Heart right ventricle (tissue), 16 donors: ENCODE data around the gene ATP1A4. TPM values are rescaled to one million over a fixed set of nuclear protein-coding genes. Genes with fewer than 3 reads are reported as not detected.
"Not testable (repeated sequence)": the region's sequence is repeated elsewhere in the genome, so short reads cannot be mapped to it uniquely, and the experiment has no call there.

Experiments used
- ATAC-seq, 8 donors: fragments of 200-7000 bp; cut with Tn5 transposase; one replicate each; pipeline ENCODE4 v1.9.1; 2020; ENCODE audit warnings: mild to moderate bottlenecking in 8 of 8, moderate library complexity in 8 of 8, moderate number of reproducible peaks in 1 of 8
- DNase-seq, 2 donors: peaks; one replicate each; pipeline ENCODE4 v3.0.0-alpha.2; 2020
- H3K27ac ChIP-seq, 10 donors: fragments of 200-600 bp; sonication (generic) in 2 of 10; one replicate each; pipeline versions ENCODE4 v1.5.0 to v1.8.0; 2020 to 2022; ENCODE audit warnings: mild to moderate bottlenecking in 3 of 10
- H3K27me3 ChIP-seq, 7 donors: fragments of 200-600 bp; one replicate each; pipeline ENCODE4 v1.8.0; 2021 to 2022; ENCODE audit warnings: mild to moderate bottlenecking in 2 of 7
- H3K36me3 ChIP-seq, 9 donors: fragments of 200-600 bp; sonication (generic) in 1 of 9; one replicate each; pipeline versions ENCODE4 v1.5.0 to v1.8.0; 2020 to 2022; ENCODE audit warnings: mild to moderate bottlenecking in 2 of 9
- H3K4me1 ChIP-seq, 9 donors: fragments of 200-600 bp; sonication (generic) in 1 of 9; one replicate each; pipeline versions ENCODE4 v1.5.0 to v1.8.0; 2020 to 2022; ENCODE audit warnings: mild to moderate bottlenecking in 4 of 9
- H3K4me3 ChIP-seq, 10 donors: fragments of 200-600 bp; sonication (generic) in 2 of 10; one replicate each; pipeline versions ENCODE4 v1.5.0 to v1.8.0; 2020 to 2022; ENCODE audit warnings: mild to moderate bottlenecking in 7 of 10, moderate library complexity in 2 of 10
- H3K9me3 ChIP-seq, 11 donors: fragments of 200-600 bp in 10 of 11; sonication (generic) in 2 of 11; one replicate each; pipeline versions ENCODE4 v1.5.0 to v1.8.0; 2013 to 2022; ENCODE audit warnings: mild to moderate bottlenecking in 2 of 11, control low read depth in 1 of 11, moderate library complexity in 1 of 11
- CTCF ChIP-seq, 9 donors: fragments of 200-600 bp; sonication (generic) in 2 of 9; IDR thresholded peaks; one replicate each; pipeline versions ENCODE4 v1.5.0 to v1.8.0; 2021 to 2022; ENCODE audit warnings: antibody characterized with exemption in 9 of 9, mild to moderate bottlenecking in 5 of 9, moderate library complexity in 1 of 9
- WGBS, 2 donors: extraction: QIAGEN DNeasy Blood & Tissue Kit; methylation state at CpG; one replicate each; pipeline ENCODE4 v1.1.7; 2013; ENCODE audit warnings: inconsistent platforms in 1 of 2; 5-methylcytosine and 5-hydroxymethylcytosine counted together
- intact Hi-C, 10 donors: fragments of 100-400 bp; cut with DNase I; formaldehyde crosslinking; loops; one replicate each; pipeline versions ENCODE4 v1.11.1 to v1.14.2; 2022
- polyA plus RNA-seq, 2 donors: library from polyadenylated mRNA; stranded (reverse); fragments of 200-250 nt; gene quantifications; one replicate each; pipeline ENCODE4 v1.2.3, GENCODE V29; 2013
- total RNA-seq, 10 donors: library from RNA; stranded (reverse); fragmentation: NEBNext Ultra II Directional in 3 of 10; extraction: Animal tissue kit (Norgen Biotek cat#: 25700) in 3 of 10; gene quantifications; one replicate each; pipeline versions ENCODE4 v1.2.1 to v1.2.4, GENCODE V29; 2021 to 2023
- donor health status: Arrhythmogenic right ventricular cardiomyopathy.
- donor health status: ischemic (EF 13 %, LVEDD 7.1; RV severe dilation, severe dysfunction).
- donor health status: healthy with polysubstance abuse.
- donor health status: DM: no; HTN: yes; CAD: no.
- donor health status: DM: no; HTN: no; CAD: no.
- donor health status: ischemic (EF 25% LVEDD 6.9; RV normal size, moderate dysfunction).
- donor health status: ischemic (EF 25% LVEDD 5.7; RV mildly dilated, moderate dysfunction).
- donor health status: healthy.
- donor health status: DM: yes; HTN: yes; CAD: no.
- donor health status: Ischemic cardiomyopathy.
- donor health status: ischemic (EF 35%, LVEDD 5.7; RV mildly dilated, moderate dysfunction).
- donor health status: nonischemic (EF 11% LVEDD 7.7; RV severe dilation, severe dysfunction).
- donor health status: DM: yes; HTN: yes; CAD: no.
- donor health status: PGD.
- donor health status: ischemic (EF 29% LVEDD 5.4; RV normal size, mild dysfunction).
- donor health status: nonischemic (EF 23%, LVEDD 6.1; RV moderate dilation, normal function).

ATP1A4 gene
- total and polyA plus RNA-seq, 12 donors = 0.04 to 1.5 (median 0.29) TPM; not detected in 5

GRCh38 chr1:160124705-160125478 is 26.5 kb upstream of the ATP1A4 start:
- intact Hi-C loops = no loop called here
- peaks cover 0 to 91% (median 0%) of the 10 kb centered on the region in 9 donors for H3K36me3 ChIP-seq
- H3K27ac ChIP-seq = peak overlapping the region; percentile 6 to 82 (median 70)
- no peak overlapping the region for H3K4me3 ChIP-seq
- DNase-seq (peak in 1 of 2 donors; percentile 27), ATAC-seq (peak; percentile 13 to 84 (median 74))
- H3K4me1 ChIP-seq = peaks cover 0 to 91% (median 45%) of the 10 kb centered on the region in 9 donors
- no peaks in the 10 kb centered on the region for H3K9me3 ChIP-seq
- WGBS, 2 donors = 61 to 70% methylated on average over 8 of the region's 8 CpGs
- H3K27me3 ChIP-seq = no peaks in the 10 kb centered on the region
- no peak for TF ChIP-seq CTCF (IDR thresholded peaks at IDR 0.05)

- DNase-seq (no peak), ATAC-seq (peak in 2 of 8 donors; percentile 8 to 28)
- Histone ChIP-seq H3K4me3 (no peak overlapping the region), H3K9me3 (no peaks in the 10 kb centered on the region), H3K27me3 (no peaks in the 10 kb centered on the region), H3K27ac (peak overlapping the region in 8 of 10 donors; percentile 37 to 82 (median 76)), H3K4me1 (peaks cover 0 to 91% (median 50%) of the 10 kb centered on the region in 9 donors), H3K36me3 (peaks cover 0 to 98% (median 4%) of the 10 kb centered on the region in 9 donors)
- TF ChIP-seq CTCF (IDR thresholded peaks at IDR 0.05) = no peak
- 84 to 89% methylated on average over 1 of the region's 1 CpG for WGBS, 2 donors
- intact Hi-C loops = no loop called here
Observed at GRCh38 chr1:160125746-160126145, 25.7 kb upstream of the ATP1A4 start.

- H3K9me3 ChIP-seq, intact Hi-C loops, H3K4me3 ChIP-seq, ATAC-seq, DNase-seq, H3K27me3 ChIP-seq: not testable (repeated sequence)
- Histone ChIP-seq H3K36me3 (peaks cover 0 to 98% (median 4%) of the 10 kb centered on the region in 9 donors), H3K27ac (peak overlapping the region in 5 of 10 donors; percentile 61 to 88 (median 79)), H3K4me1 (peaks cover 0 to 92% (median 55%) of the 10 kb centered on the region in 9 donors)
- 68 to 80% methylated on average over 4 of the region's 4 CpGs for WGBS, 2 donors
Observed at GRCh38 chr1:160126342-160126741, 25.1 kb upstream of the ATP1A4 start.

- Histone ChIP-seq H3K4me1 (peaks cover 0 to 98% (median 59%) of the 10 kb centered on the region in 9 donors), H3K9me3 (no peaks in the 10 kb centered on the region), H3K36me3 (peaks cover 0 to 92% (median 4%) of the 10 kb centered on the region in 9 donors), H3K4me3 (no peak overlapping the region), H3K27me3 (no peaks in the 10 kb centered on the region), H3K27ac (peak overlapping the region in 9 of 10 donors; percentile 3 to 88 (median 70))
- no peak for ATAC-seq
- 95 to 96% methylated on average over 9 of the region's 9 CpGs for WGBS, 2 donors
- TF ChIP-seq CTCF (IDR thresholded peaks at IDR 0.05) = no peak
- DNase-seq = no peak
- intact Hi-C loops = no loop called here
Observed at GRCh38 chr1:160127381-160127780, 24.0 kb upstream of the ATP1A4 start.
